NT2/D1 (cell line): ENCODE results near the gene LIN52.

Experiments used
- SUZ12 ChIP-seq: IDR thresholded peaks from 2 replicates; pipeline ENCODE4 v1.6.1; 2011; ENCODE audit not compliant: insufficient read length, insufficient read depth; ENCODE audit errors: extremely low read depth
- YY1 ChIP-seq: IDR thresholded peaks from 2 replicates; pipeline ENCODE4 v1.6.1; 2011; ENCODE audit not compliant: insufficient read length, insufficient read depth

- TF ChIP-seq SUZ12, result no peak
- no peak for TF ChIP-seq YY1
These were observed 49.7 kb downstream of the LIN52 start for GRCh38 chr14:74134484-74134883.
